HepG2 (cell line): Measurements from ENCODE around the gene ATG2A. TPM values are rescaled to one million over a fixed set of nuclear protein-coding genes. Genes with fewer than 3 reads are reported as not detected.
A peak's percentile ranks its signal among the peaks of the same experiment; 100 is the strongest.

Experiments
- FOXK1 ChIP-seq: sonication (generic); formaldehyde crosslinking; IDR thresholded peaks from 2 replicates; pipeline ENCODE4 v1.4.0; 2020; ENCODE audit warnings: low read depth, missing genetic modification reagents, borderline replicate concordance
- GABPB1 ChIP-seq: IDR thresholded peaks from 2 replicates; pipeline ENCODE4 v1.6.1; 2016; ENCODE audit warnings: mild to moderate bottlenecking, missing genetic modification reagents, moderate library complexity, missing compliant biosample characterization
- HMGA1 ChIP-seq: sonication (generic); formaldehyde crosslinking; conservative IDR thresholded peaks from 2 replicates; pipeline ENCODE4 v1.4.0; 2020; ENCODE audit warnings: missing genetic modification reagents
- NCOA2 ChIP-seq: sonication (generic); formaldehyde crosslinking; IDR thresholded peaks from 2 replicates; pipeline ENCODE4 v1.8.0; 2022; ENCODE audit warnings: inconsistent platforms
- RXRB ChIP-seq: IDR thresholded peaks from 2 replicates; pipeline ENCODE4 v1.6.1; 2016; ENCODE audit warnings: borderline replicate concordance, missing genetic modification reagents, missing compliant biosample characterization
- SP1 ChIP-seq, 2 experiments: fragments of 450-650 bp in 1 of 2; sonication (generic) in 1 of 2; formaldehyde crosslinking in 1 of 2; IDR thresholded peaks; 2 replicates each; pipeline versions ENCODE4 v1.4.0 to v1.6.1; 2016 to 2020; ENCODE audit warnings: missing genetic modification reagents in 1 of 2
- SRSF1 ChIP-seq: fragments of 200-400 bp; formaldehyde crosslinking; optimal IDR thresholded peaks from 2 replicates; pipeline ENCODE3; 2017; ENCODE audit warnings: mild to moderate bottlenecking, low read depth, low read length, moderate library complexity
- ZFP36 ChIP-seq: fragments of 150-350 bp; IDR thresholded peaks from 2 replicates; pipeline ENCODE4 v1.6.1; 2018; ENCODE audit warnings: borderline replicate concordance, low read length, low read depth; ENCODE audit not compliant: partially characterized antibody
- polyA plus RNA-seq, 8 experiments: library from polyadenylated mRNA; depleted of rRNA in 3 of 8; stranded (reverse) in 7 of 8; unstranded in 1 of 8; fragments of >200 nt; fragmentation: Illumina TruSeq in 4 of 8; extraction: Trizol in 4 of 8; gene quantifications; 2 replicates each; pipeline versions ENCODE4 v1.2.1 to v1.2.3, GENCODE V29; 2011 to 2016; ENCODE audit warnings: low read depth in 4 of 8, missing spikeins in 1 of 8, mixed read lengths in 1 of 8; ENCODE audit not compliant: insufficient read depth in 1 of 8
- total RNA-seq, 5 experiments: library from RNA; depleted of rRNA; stranded (reverse); fragments of >200 nt; fragmentation: Illumina TruSeq; extraction: Trizol; gene quantifications; 2 replicates each; pipeline ENCODE4 v1.2.3, GENCODE V29; 2016; ENCODE audit warnings: low read depth in 1 of 5
- TF ChIP-seq, protein P1 (sequence below): sonication (generic); IDR thresholded peaks from 2 replicates; pipeline ENCODE4 v1.6.1; 2016; ENCODE audit warnings: low read depth, borderline replicate concordance
- TF ChIP-seq, protein P2 (sequence below): sonication (generic); formaldehyde crosslinking; IDR thresholded peaks from 2 replicates; pipeline ENCODE4 v1.4.0; 2020; ENCODE audit warnings: missing genetic modification reagents, borderline replicate concordance
- TF ChIP-seq, protein P3 (sequence below): sonication (generic); formaldehyde crosslinking; IDR thresholded peaks from 2 replicates; pipeline ENCODE4 v1.5.1; 2020; ENCODE audit warnings: mild to moderate bottlenecking, moderate library complexity, missing genetic modification reagents
- TF ChIP-seq, protein P4 (sequence below): sonication (generic); formaldehyde crosslinking; IDR thresholded peaks from 2 replicates; pipeline ENCODE4 v1.9.0; 2022; ENCODE audit warnings: low read depth, missing genetic modification reagents
- TF ChIP-seq, protein P5 (sequence below): sonication (generic); formaldehyde crosslinking; IDR thresholded peaks from 2 replicates; pipeline ENCODE4 v1.4.0; 2020; ENCODE audit warnings: missing genetic modification reagents
- TF ChIP-seq, protein P6 (sequence below): IDR thresholded peaks from 2 replicates; pipeline ENCODE4 v1.6.1; 2018; ENCODE audit warnings: missing genetic modification reagents, mild to moderate bottlenecking, missing compliant biosample characterization

Gene ATG2A
- total and polyA plus RNA-seq, 2 of the 13 experiments (the other 11 are each of a cell fraction or from before 2014, with no cell fraction given) = 6.7 to 8.0 TPM

DNA sequence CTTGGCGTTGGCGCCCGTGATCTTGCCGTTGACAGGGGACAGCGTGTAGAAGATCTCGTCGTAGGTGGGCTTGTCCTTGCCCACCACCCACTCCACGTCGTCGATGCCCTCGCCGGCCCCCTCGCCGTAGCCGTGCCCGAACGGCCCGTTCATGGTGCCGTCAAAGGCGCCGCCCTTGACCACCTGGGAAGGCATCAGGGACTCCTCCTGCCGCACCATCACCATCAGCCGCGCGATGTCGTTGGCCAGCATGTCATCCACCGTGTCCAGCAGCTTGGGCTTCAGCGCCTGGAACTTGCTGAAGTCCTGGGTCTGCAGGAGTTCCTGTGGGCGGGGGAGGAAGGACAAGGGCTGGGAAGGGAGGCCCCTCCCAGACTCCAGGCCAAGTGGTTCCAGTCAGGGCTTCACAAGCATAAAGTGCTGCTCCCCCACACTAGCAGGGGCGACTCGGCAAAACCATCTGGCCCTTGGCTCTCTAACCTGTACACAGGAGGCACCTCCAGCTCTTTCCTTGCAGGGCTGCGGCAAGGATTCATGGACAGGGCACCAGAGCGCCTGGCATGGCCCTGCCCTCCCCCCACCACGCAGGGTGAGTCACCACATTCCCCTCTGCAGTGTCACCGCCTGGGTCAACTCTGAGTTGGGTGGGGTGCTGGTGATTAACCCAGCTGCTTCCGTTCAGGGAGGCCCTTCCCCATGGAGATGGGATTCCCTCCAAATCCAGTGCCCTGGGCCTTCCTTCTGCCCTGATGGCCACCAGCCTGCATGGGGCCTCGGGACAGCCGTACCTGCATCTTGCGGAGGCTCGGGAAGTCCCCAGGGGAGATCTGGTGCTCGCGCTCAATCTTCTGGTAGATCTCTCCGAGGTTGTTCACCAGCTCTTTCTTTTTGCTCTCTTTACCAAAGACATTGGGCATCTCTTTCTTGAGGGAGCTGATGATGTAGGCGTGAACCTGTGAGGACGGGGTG lies 62.2 kb downstream of the ATG2A start (continued):
- TF ChIP-seq ZFP36 (no peak), SP1 (IDR thresholded peaks at IDR 0.05) (no peak), SP1 (CRISPR knock-in tag; IDR thresholded peaks at IDR 0.05) (no peak), RXRB (CRISPR knock-in tag) (peak; percentile 79), NCOA2 (peak; percentile 67), SRSF1 (peak; percentile 16), HMGA1 (CRISPR knock-in tag) (no peak), GABPB1 (CRISPR knock-in tag) (peak; percentile 78), FOXK1 (CRISPR knock-in tag) (peak; percentile 23; the same call in 1 of the 2 replicates)
- TF ChIP-seq, protein P1, sequence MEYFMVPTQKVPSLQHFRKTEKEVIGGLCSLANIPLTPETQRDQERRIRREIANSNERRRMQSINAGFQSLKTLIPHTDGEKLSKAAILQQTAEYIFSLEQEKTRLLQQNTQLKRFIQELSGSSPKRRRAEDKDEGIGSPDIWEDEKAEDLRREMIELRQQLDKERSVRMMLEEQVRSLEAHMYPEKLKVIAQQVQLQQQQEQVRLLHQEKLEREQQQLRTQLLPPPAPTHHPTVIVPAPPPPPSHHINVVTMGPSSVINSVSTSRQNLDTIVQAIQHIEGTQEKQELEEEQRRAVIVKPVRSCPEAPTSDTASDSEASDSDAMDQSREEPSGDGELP = peak; percentile 91; the same call in 1 of the 2 replicates
- TF ChIP-seq, protein P2, sequence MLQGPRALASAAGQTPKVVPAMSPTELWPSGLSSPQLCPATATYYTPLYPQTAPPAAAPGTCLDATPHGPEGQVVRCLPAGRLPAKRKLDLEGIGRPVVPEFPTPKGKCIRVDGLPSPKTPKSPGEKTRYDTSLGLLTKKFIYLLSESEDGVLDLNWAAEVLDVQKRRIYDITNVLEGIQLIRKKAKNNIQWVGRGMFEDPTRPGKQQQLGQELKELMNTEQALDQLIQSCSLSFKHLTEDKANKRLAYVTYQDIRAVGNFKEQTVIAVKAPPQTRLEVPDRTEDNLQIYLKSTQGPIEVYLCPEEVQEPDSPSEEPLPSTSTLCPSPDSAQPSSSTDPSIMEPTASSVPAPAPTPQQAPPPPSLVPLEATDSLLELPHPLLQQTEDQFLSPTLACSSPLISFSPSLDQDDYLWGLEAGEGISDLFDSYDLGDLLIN (CRISPR knock-in tag) = no peak
- TF ChIP-seq, protein P3, sequence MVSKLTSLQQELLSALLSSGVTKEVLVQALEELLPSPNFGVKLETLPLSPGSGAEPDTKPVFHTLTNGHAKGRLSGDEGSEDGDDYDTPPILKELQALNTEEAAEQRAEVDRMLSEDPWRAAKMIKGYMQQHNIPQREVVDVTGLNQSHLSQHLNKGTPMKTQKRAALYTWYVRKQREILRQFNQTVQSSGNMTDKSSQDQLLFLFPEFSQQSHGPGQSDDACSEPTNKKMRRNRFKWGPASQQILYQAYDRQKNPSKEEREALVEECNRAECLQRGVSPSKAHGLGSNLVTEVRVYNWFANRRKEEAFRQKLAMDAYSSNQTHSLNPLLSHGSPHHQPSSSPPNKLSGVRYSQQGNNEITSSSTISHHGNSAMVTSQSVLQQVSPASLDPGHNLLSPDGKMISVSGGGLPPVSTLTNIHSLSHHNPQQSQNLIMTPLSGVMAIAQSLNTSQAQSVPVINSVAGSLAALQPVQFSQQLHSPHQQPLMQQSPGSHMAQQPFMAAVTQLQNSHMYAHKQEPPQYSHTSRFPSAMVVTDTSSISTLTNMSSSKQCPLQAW = 0 out of 2 replicates have a peak, but pooled peaks have one; percentile 45
- TF ChIP-seq, protein P4, sequence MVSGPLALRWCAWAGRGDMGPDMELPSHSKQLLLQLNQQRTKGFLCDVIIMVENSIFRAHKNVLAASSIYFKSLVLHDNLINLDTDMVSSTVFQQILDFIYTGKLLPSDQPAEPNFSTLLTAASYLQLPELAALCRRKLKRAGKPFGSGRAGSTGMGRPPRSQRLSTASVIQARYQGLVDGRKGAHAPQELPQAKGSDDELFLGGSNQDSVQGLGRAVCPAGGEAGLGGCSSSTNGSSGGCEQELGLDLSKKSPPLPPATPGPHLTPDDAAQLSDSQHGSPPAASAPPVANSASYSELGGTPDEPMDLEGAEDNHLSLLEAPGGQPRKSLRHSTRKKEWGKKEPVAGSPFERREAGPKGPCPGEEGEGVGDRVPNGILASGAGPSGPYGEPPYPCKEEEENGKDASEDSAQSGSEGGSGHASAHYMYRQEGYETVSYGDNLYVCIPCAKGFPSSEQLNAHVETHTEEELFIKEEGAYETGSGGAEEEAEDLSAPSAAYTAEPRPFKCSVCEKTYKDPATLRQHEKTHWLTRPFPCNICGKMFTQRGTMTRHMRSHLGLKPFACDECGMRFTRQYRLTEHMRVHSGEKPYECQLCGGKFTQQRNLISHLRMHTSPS (CRISPR knock-in tag) = peak; percentile 98
- TF ChIP-seq, protein P5, sequence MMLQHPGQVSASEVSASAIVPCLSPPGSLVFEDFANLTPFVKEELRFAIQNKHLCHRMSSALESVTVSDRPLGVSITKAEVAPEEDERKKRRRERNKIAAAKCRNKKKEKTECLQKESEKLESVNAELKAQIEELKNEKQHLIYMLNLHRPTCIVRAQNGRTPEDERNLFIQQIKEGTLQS (CRISPR knock-in tag) = peak; percentile 100
- TF ChIP-seq, protein P6, sequence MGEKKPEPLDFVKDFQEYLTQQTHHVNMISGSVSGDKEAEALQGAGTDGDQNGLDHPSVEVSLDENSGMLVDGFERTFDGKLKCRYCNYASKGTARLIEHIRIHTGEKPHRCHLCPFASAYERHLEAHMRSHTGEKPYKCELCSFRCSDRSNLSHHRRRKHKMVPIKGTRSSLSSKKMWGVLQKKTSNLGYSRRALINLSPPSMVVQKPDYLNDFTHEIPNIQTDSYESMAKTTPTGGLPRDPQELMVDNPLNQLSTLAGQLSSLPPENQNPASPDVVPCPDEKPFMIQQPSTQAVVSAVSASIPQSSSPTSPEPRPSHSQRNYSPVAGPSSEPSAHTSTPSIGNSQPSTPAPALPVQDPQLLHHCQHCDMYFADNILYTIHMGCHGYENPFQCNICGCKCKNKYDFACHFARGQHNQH (CRISPR knock-in tag) = peak; percentile 40; the same call in 1 of the 2 replicates
